H1 (cell line): ENCODE results near the gene ALPK3. TPM values are rescaled to one million over a fixed set of nuclear protein-coding genes. Genes with fewer than 3 reads are reported as not detected.

Experiments used
- CTCF ChIA-PET: fragments of 300-600 bp; sonication (Branson Sonifier 250); formaldehyde crosslinking; loops from one replicate; lab custom pipeline; 2021; ENCODE audit not compliant: partially characterized antibody; lab: Charles Lee
- POLR2A ChIA-PET: fragments of 300-600 bp; sonication (Branson Sonifier 250); formaldehyde crosslinking; loops from one replicate; lab custom pipeline; 2021; ENCODE audit warnings: inconsistent platforms; ENCODE audit not compliant: partially characterized antibody; lab: Charles Lee
- DNase-seq, 2 experiments: peaks; one replicate each; pipeline versions ENCODE4 v3.0.0 to v3.0.0-alpha.2; 2010 to 2022; ENCODE audit warnings: low spot score in 2 of 2, low read depth in 1 of 2, mixed read lengths in 1 of 2
- FAIRE-seq: peaks from 2 replicates; lab custom pipeline; 2011; peaks lifted over from hg19 to GRCh38; lab: Jason Lieb, UNC
- H2AFZ ChIP-seq: 2 replicates; pipeline ENCODE4 v1.8.1; 2012; ENCODE audit warnings: low read length, inconsistent platforms
- H2AK5ac ChIP-seq: 2 replicates; pipeline ENCODE4 v1.6.1; 2013; ENCODE audit warnings: low read depth, low read length
- H2BK120ac ChIP-seq: replicated peaks from 2 replicates; pipeline ENCODE3; 2013; ENCODE audit warnings: low read depth, low read length, inconsistent platforms
- H2BK12ac ChIP-seq: 2 replicates; pipeline ENCODE4 v1.6.1; 2013; ENCODE audit warnings: low read depth, low read length
- H2BK15ac ChIP-seq: 2 replicates; pipeline ENCODE4 v1.6.1; 2013; ENCODE audit warnings: low read length
- H2BK20ac ChIP-seq: 2 replicates; pipeline ENCODE4 v1.6.1; 2013; ENCODE audit warnings: low read length
- H2BK5ac ChIP-seq: 2 replicates; pipeline ENCODE4 v1.6.1; 2013; ENCODE audit warnings: low read depth, low read length
- H3K14ac ChIP-seq: 2 replicates; pipeline ENCODE4 v1.6.1; 2013; ENCODE audit warnings: inconsistent platforms; ENCODE audit not compliant: insufficient read length
- H3K18ac ChIP-seq: 2 replicates; pipeline ENCODE4 v1.6.1; 2013; ENCODE audit warnings: low read length; ENCODE audit errors: extremely low read depth
- H3K23ac ChIP-seq: 2 replicates; pipeline ENCODE4 v1.6.1; 2013; ENCODE audit warnings: inconsistent platforms; ENCODE audit not compliant: insufficient read length
- H3K23me2 ChIP-seq: 2 replicates; pipeline ENCODE4 v1.6.1; 2013; ENCODE audit warnings: low read depth, low read length
- H3K27ac ChIP-seq: 2 replicates; pipeline ENCODE4 v1.6.1; 2011; ENCODE audit warnings: low read depth, low read length, inconsistent platforms
- H3K27me3 ChIP-seq, 4 experiments: replicated peaks in 1 of 4; 1 replicate in 1 of 4; 2 replicates in 3 of 4; pipeline versions ENCODE4 v1.6.1 to v1.8.1; 2011 to 2013; ENCODE audit warnings: low read length in 3 of 4, mild to moderate bottlenecking in 3 of 4, inconsistent platforms in 2 of 4, mixed read lengths in 2 of 4, moderate library complexity in 1 of 4; ENCODE audit not compliant: control insufficient read depth in 3 of 4, insufficient read depth in 3 of 4; ENCODE audit errors: extremely low read depth in 1 of 4
- H3K36me3 ChIP-seq, 4 experiments: 2 replicates each; pipeline versions ENCODE4 v1.6.1 to v1.8.1; 2011 to 2013; ENCODE audit warnings: mild to moderate bottlenecking in 4 of 4, low read length in 3 of 4, moderate library complexity in 2 of 4, control low read depth in 1 of 4, inconsistent platforms in 1 of 4; ENCODE audit not compliant: insufficient read depth in 4 of 4, control insufficient read depth in 2 of 4
- H3K4ac ChIP-seq: replicated peaks from 2 replicates; pipeline ENCODE3; 2013; ENCODE audit warnings: low read length, low read depth, mixed read lengths, inconsistent platforms; ENCODE audit not compliant: insufficient read length
- H3K4me1 ChIP-seq, 4 experiments: replicated peaks in 1 of 4; 1 replicate in 1 of 4; 2 replicates in 3 of 4; pipeline versions ENCODE4 v1.6.1 to v1.8.1; 2011 to 2013; ENCODE audit warnings: low read length in 3 of 4, inconsistent platforms in 2 of 4, mixed read lengths in 1 of 4; ENCODE audit not compliant: insufficient read depth in 4 of 4, control insufficient read depth in 3 of 4
- H3K4me2 ChIP-seq, 2 experiments: 2 replicates each; pipeline versions ENCODE4 v1.6.1 to v1.8.1; 2011 to 2013; ENCODE audit warnings: low read depth in 2 of 2, low read length in 2 of 2, control low read depth in 1 of 2, inconsistent platforms in 1 of 2, mild to moderate bottlenecking in 1 of 2; ENCODE audit not compliant: insufficient read depth in 1 of 2
- H3K4me3 ChIP-seq, 4 experiments: fragments of 200-600, 300-600 bp in 1 of 4; sonication (generic), shearing (Covaris generic), sonication (Bioruptor Twin) in 1 of 4; 2 replicates each; pipeline versions ENCODE4 v1.5.1 to v1.8.1; 2011 to 2016; ENCODE audit warnings: low read length in 4 of 4, low read depth in 3 of 4, control low read depth in 2 of 4, inconsistent platforms in 2 of 4, mild to moderate bottlenecking in 2 of 4, mixed read lengths in 1 of 4, moderate library complexity in 1 of 4; ENCODE audit not compliant: insufficient read depth in 2 of 4; ENCODE audit errors: extremely low read depth in 1 of 4
- H3K56ac ChIP-seq: replicated peaks from 2 replicates; pipeline ENCODE3; 2013; ENCODE audit warnings: low read depth, mild to moderate bottlenecking, mixed read lengths, low read length, inconsistent platforms; ENCODE audit not compliant: insufficient read length
- H3K79me1 ChIP-seq: 2 replicates; pipeline ENCODE4 v1.6.1; 2013; ENCODE audit warnings: low read depth, low read length, control low read depth
- H3K79me2 ChIP-seq, 2 experiments: 2 replicates each; pipeline versions ENCODE4 v1.6.1 to v1.8.1; 2012 to 2013; ENCODE audit warnings: low read length in 2 of 2, mild to moderate bottlenecking in 2 of 2, inconsistent platforms in 1 of 2; ENCODE audit not compliant: insufficient read depth in 2 of 2, control insufficient read depth in 1 of 2
- H3K9ac ChIP-seq, 4 experiments: replicated peaks in 1 of 4; 1 replicate in 1 of 4; 2 replicates in 3 of 4; pipeline versions ENCODE4 v1.6.1 to v1.8.1; 2011 to 2013; ENCODE audit warnings: low read depth in 3 of 4, low read length in 3 of 4, control low read depth in 2 of 4, mild to moderate bottlenecking in 2 of 4, moderate library complexity in 2 of 4, inconsistent platforms in 1 of 4; ENCODE audit errors: extremely low read depth in 1 of 4
- H3K9me3 ChIP-seq, 2 experiments: 2 replicates each; pipeline versions ENCODE4 v1.6.1 to v1.8.1; 2012 to 2013; ENCODE audit warnings: mild to moderate bottlenecking in 2 of 2, moderate library complexity in 2 of 2, control low read depth in 1 of 2, inconsistent platforms in 1 of 2, low read depth in 1 of 2, low read length in 1 of 2, mixed read lengths in 1 of 2; ENCODE audit not compliant: insufficient read depth in 2 of 2
- H4K20me1 ChIP-seq, 2 experiments: replicated peaks in 1 of 2; 2 replicates each; pipeline versions ENCODE3 to v1.8.1; 2011 to 2013; ENCODE audit warnings: inconsistent platforms in 2 of 2, low read length in 2 of 2, mild to moderate bottlenecking in 1 of 2; ENCODE audit not compliant: insufficient read depth in 2 of 2, control insufficient read depth in 1 of 2
- H4K5ac ChIP-seq: 2 replicates; pipeline ENCODE4 v1.6.1; 2013; ENCODE audit warnings: low read length, low read depth, mixed read lengths, inconsistent platforms; ENCODE audit not compliant: insufficient read length
- H4K8ac ChIP-seq: 2 replicates; pipeline ENCODE4 v1.8.0; 2013; ENCODE audit warnings: mild to moderate bottlenecking, moderate library complexity, low read length, inconsistent platforms; ENCODE audit not compliant: insufficient read depth; ENCODE audit errors: extremely low read depth
- H4K91ac ChIP-seq: replicated peaks from 2 replicates; pipeline ENCODE3; 2013; ENCODE audit warnings: low read length, mixed read lengths, inconsistent platforms; ENCODE audit not compliant: insufficient read length
- ASH2L ChIP-seq: fragments of 200-600, 300-600 bp; sonication (generic); IDR thresholded peaks from one replicate; pipeline ENCODE4 v1.7.1; 2017; ENCODE audit warnings: low read length
- CTBP2 ChIP-seq: IDR thresholded peaks from 2 replicates; pipeline ENCODE4 v1.7.0; 2011; ENCODE audit warnings: borderline replicate concordance, mild to moderate bottlenecking, moderate library complexity, mixed read lengths, low read length; ENCODE audit not compliant: insufficient read depth, insufficient read length
- EGR1 ChIP-seq: IDR thresholded peaks from 2 replicates; pipeline ENCODE4 v1.6.1; 2011; ENCODE audit warnings: low read depth, low read length, borderline replicate concordance
- FOSL1 ChIP-seq: IDR thresholded peaks from 2 replicates; pipeline ENCODE4 v1.6.1; 2011; ENCODE audit warnings: mild to moderate bottlenecking, low read depth, low read length, moderate library complexity; ENCODE audit not compliant: insufficient read depth
- HDAC2 ChIP-seq, 2 experiments: fragments of 300-600 bp in 1 of 2; sonication (generic) in 1 of 2; IDR thresholded peaks; 2 replicates each; pipeline ENCODE4 v1.6.1; 2011 to 2012; ENCODE audit warnings: low read depth in 2 of 2, low read length in 2 of 2, mild to moderate bottlenecking in 2 of 2, moderate library complexity in 2 of 2, borderline replicate concordance in 1 of 2, inconsistent platforms in 1 of 2
- JUN ChIP-seq: IDR thresholded peaks from 2 replicates; pipeline ENCODE4 v1.6.1; 2011; ENCODE audit warnings: low read depth, mild to moderate bottlenecking, improper control_type of control experiment, low read length
- PHF8 ChIP-seq: fragments of 200-600 bp; sonication (generic); conservative IDR thresholded peaks from 2 replicates; pipeline ENCODE4 v1.7.1; 2012; ENCODE audit warnings: low read depth, mild to moderate bottlenecking, inconsistent platforms, low read length, moderate library complexity
- POLR2A ChIP-seq, 2 experiments: IDR thresholded peaks; 1 replicate in 1 of 2; 2 replicates in 1 of 2; pipeline ENCODE4 v1.6.1; 2011; ENCODE audit warnings: low read depth in 2 of 2, low read length in 2 of 2, mild to moderate bottlenecking in 2 of 2; ENCODE audit errors: control extremely low read depth in 1 of 2
- RFX5 ChIP-seq: IDR thresholded peaks from 2 replicates; pipeline ENCODE4 v1.6.1; 2011; ENCODE audit warnings: low read depth, low read length, improper control_type of control experiment, borderline replicate concordance
- SP1 ChIP-seq: IDR thresholded peaks from 2 replicates; pipeline ENCODE4 v1.6.1; 2011; ENCODE audit warnings: low read depth, low read length
- SP2 ChIP-seq: IDR thresholded peaks from 2 replicates; pipeline ENCODE4 v1.6.1; 2012; ENCODE audit warnings: mild to moderate bottlenecking, low read length, inconsistent platforms
- SRF ChIP-seq: IDR thresholded peaks from 2 replicates; pipeline ENCODE4 v1.6.1; 2011; ENCODE audit warnings: mild to moderate bottlenecking, low read depth, low read length, moderate library complexity
- TBP ChIP-seq: IDR thresholded peaks from 2 replicates; pipeline ENCODE4 v1.6.1; 2011; ENCODE audit warnings: low read depth, low read length, improper control_type of control experiment
- WGBS, 2 experiments: shearing (Covaris generic) in 1 of 2; methylation state at CpG; one replicate each; pipeline versions ENCODE4 v1.1.6 to v1.1.7; 2013 to 2015; ENCODE audit warnings: low lambda C conversion rate in 2 of 2, mixed read lengths in 2 of 2, inconsistent platforms in 1 of 2, low coverage in 1 of 2, missing lambda C conversion rate in 1 of 2; ENCODE audit not compliant: insufficient replicate concordance in 2 of 2, insufficient coverage in 1 of 2, insufficient read length in 1 of 2; ENCODE audit errors: extremely low coverage in 1 of 2, missing lambda C conversion rate in 1 of 2; 5-methylcytosine and 5-hydroxymethylcytosine counted together
- polyA plus RNA-seq, 7 experiments: library from polyadenylated mRNA; depleted of rRNA in 3 of 7; stranded (reverse) in 5 of 7; unstranded in 2 of 7; fragments of >200 nt in 5 of 7; fragments of 200-250 nt in 2 of 7; gene quantifications; 1 replicate in 5 of 7; 2 replicates in 1 of 7; 4 replicates in 1 of 7; pipeline versions ENCODE4 v1.2.1 to v1.2.3, GENCODE V29; 2011 to 2013; ENCODE audit warnings: missing spikeins in 2 of 7, mixed read lengths in 2 of 7
- total RNA-seq: library from RNA; stranded (reverse); fragmentation: NEBNext Ultra II Directional; extraction: Animal tissue kit (Norgen Biotek cat#: 25700); gene quantifications from 2 replicates; pipeline ENCODE4 v1.2.1, GENCODE V29; 2021

Gene ALPK3
- total and polyA plus RNA-seq, 2 of the 8 experiments (the other 6 are each of a cell fraction or from before 2014, with no cell fraction given): 4.4 to 19.2 TPM

GRCh38 chr15:84793431-84794161, 23.6 kb upstream of the ALPK3 start:
- Histone ChIP-seq H2BK20ac (no peak overlapping the region), H3K56ac (no peak overlapping the region), H3K4me2 (no peak overlapping the region), H2BK15ac (no peak overlapping the region), H3K23me2 (no peaks in the 10 kb centered on the region), H2BK5ac (no peak overlapping the region), H4K20me1 (peaks cover 2 to 6% of the 10 kb centered on the region in 2 experiments), H3K14ac (no peak overlapping the region), H2BK12ac (no peak overlapping the region), H3K18ac (no peak overlapping the region), H3K36me3 (peaks cover 0 to 15% (median 5%) of the 10 kb centered on the region in 4 experiments; a peak in 5 of 8 replicates), H3K23ac (no peak overlapping the region), H3K4me3 (no peak overlapping the region), H3K27me3 (no peaks in the 10 kb centered on the region), H4K8ac (no peak overlapping the region), H3K4ac (no peak overlapping the region), H3K79me2 (peaks cover 0 to 4% of the 10 kb centered on the region in 2 experiments; a peak in 2 of 4 replicates), H3K9me3 (no peaks in the 10 kb centered on the region), H2BK120ac (no peak overlapping the region), H2AK5ac (no peak overlapping the region), H3K4me1 (no peaks in the 10 kb centered on the region), H3K27ac (no peak overlapping the region), H3K79me1 (no peaks in the 10 kb centered on the region; the same call in none of the 2 replicates), H2AFZ (no peak overlapping the region), H4K91ac (no peak overlapping the region), H4K5ac (no peak overlapping the region), H3K9ac (no peak overlapping the region)
- CTCF ChIA-PET: no interaction called here
- DNase-seq: no peak
- no peak for FAIRE-seq
- POLR2A ChIA-PET: no interaction called here
- whole genome bisulfite sequencing, 2 experiments: 92% methylated on average over 7 of the region's 7 CpGs; no CpG with 5 or more reads in 1 of the 2 experiments
- TF ChIP-seq POLR2A (IDR thresholded peaks at IDR 0.05; ENCODE audit: control extremely low read depth in 1 of 2, low read depth in 2 of 2, low read length in 2 of 2) (no peak), HDAC2 (IDR thresholded peaks at IDR 0.05; ENCODE audit: borderline replicate concordance in 1 of 2, low read depth in 2 of 2, low read length in 2 of 2) (no peak), PHF8 (no peak), TBP (no peak), SRF (no peak), SP1 (no peak), CTBP2 (no peak), FOSL1 (no peak), ASH2L (no peak), JUN (no peak), SP2 (no peak), EGR1 (no peak), RFX5 (no peak)
